ENCODE measurements around the gene CFAP46. TPM values are rescaled to one million over a fixed set of nuclear protein-coding genes. Genes with fewer than 3 reads are reported as not detected.

The CFAP46 gene
- total RNA-seq, 1 experiment from 2014 or later: 3.3 TPM

DNA sequence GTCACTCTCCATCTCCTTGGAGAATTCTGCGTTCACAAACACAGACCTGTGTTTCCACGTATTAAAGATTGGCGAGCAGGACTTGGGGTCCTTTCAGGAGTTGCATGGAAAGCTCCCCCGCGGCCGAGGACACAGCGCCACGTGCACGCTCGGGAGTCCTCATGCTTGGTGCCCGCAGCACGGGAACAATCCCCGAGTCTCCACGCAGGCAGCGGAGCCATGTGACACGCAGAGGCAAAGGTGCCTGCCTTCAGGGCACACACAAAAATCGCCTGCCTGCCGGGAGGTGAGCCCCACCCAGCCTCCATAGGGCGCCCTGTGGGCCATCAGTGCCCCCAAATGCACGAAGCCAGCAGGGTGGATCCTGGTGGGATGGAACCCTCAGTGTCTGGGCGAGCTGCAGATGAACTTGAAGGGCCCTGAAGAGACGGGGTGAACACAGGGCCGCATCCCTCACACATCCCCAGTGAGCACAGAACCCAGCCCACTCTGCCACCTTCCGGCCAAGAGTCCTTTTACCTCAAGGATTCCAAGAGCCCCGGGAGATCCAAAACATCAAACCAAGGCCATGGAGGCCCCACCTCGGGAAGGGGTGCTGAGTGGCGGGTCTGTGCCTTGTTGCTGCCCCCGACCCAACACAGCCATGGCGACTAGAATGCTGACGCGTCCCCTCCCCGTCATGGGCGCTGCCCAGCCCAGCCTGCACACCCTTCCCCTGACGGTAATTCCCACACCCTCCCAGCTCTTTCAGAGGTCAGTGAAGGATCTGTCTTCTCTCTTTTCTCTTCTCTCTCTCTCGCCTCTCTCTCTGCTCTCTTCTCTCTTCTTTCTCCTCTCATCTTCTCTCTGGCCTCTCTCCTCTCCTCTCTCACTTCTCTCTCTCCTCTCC lies 55.9 kb downstream of the CFAP46 start (continued):
- no peak for TF ChIP-seq KAT7 (CRISPR knock-in tag; IDR thresholded peaks at IDR 0.05; ENCODE audit: borderline replicate concordance)
- TF ChIP-seq CBFB (CRISPR knock-in tag; IDR thresholded peaks at IDR 0.05; ENCODE audit: low read depth): no peak

- Mint-ChIP-seq H3K4me3 (no peak overlapping the region), H3K4me1 (peaks cover 12% of the 10 kb centered on the region), H3K36me3 (no peaks in the 10 kb centered on the region), H3K9me3 (no peaks in the 10 kb centered on the region), H3K27ac (no peak overlapping the region), H3K27me3 (ENCODE audit: low read depth) (no peaks in the 10 kb centered on the region; the same call in 1 of the 2 replicates)
- ChIA-PET CTCF (interaction anchor here (1.0 to 2.1 kb wide), 2 partner anchors 24 to 47 kb away, joined by 3 to 4 read pairs; no protein-coding TSS in a partner anchor), POLR2A (no interaction called here)
- DNase-seq (ENCODE audit: low spot score) (peak; percentile 9), ATAC-seq (no peak)
- TF ChIP-seq, protein P1, sequence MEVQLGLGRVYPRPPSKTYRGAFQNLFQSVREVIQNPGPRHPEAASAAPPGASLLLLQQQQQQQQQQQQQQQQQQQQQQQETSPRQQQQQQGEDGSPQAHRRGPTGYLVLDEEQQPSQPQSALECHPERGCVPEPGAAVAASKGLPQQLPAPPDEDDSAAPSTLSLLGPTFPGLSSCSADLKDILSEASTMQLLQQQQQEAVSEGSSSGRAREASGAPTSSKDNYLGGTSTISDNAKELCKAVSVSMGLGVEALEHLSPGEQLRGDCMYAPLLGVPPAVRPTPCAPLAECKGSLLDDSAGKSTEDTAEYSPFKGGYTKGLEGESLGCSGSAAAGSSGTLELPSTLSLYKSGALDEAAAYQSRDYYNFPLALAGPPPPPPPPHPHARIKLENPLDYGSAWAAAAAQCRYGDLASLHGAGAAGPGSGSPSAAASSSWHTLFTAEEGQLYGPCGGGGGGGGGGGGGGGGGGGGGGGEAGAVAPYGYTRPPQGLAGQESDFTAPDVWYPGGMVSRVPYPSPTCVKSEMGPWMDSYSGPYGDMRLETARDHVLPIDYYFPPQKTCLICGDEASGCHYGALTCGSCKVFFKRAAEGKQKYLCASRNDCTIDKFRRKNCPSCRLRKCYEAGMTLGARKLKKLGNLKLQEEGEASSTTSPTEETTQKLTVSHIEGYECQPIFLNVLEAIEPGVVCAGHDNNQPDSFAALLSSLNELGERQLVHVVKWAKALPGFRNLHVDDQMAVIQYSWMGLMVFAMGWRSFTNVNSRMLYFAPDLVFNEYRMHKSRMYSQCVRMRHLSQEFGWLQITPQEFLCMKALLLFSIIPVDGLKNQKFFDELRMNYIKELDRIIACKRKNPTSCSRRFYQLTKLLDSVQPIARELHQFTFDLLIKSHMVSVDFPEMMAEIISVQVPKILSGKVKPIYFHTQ (CRISPR knock-in tag; IDR thresholded peaks at IDR 0.05): no peak
- TF ChIP-seq ZNF263 (CRISPR knock-in tag; IDR thresholded peaks at IDR 0.05; ENCODE audit: low read depth): peak; percentile 99
- no peak for TF ChIP-seq NFE2L1 (CRISPR knock-in tag; IDR thresholded peaks at IDR 0.05)
Observed at GRCh38 chr10:132885451-132886210, 56.7 kb downstream of the CFAP46 start.

GRCh38 chr10:132884691-132885271 lies 57.6 kb downstream of the CFAP46 start:
- no peaks in the 10 kb centered on the region for H3K9me3 Mint-ChIP-seq
- H3K36me3 Mint-ChIP-seq: no peaks in the 10 kb centered on the region
- peaks cover 4% of the 10 kb centered on the region for H3K4me1 Mint-ChIP-seq
- H3K27me3 Mint-ChIP-seq (ENCODE audit: low read depth): no peaks in the 10 kb centered on the region; the same call in 1 of the 2 replicates
- CTCF ChIA-PET: interaction anchor here (2.1 kb wide), 1 partner anchor 47 kb away, joined by 4 read pairs; no protein-coding TSS in a partner anchor
- ATAC-seq: no peak
- no peak overlapping the region for H3K4me3 Mint-ChIP-seq
- H3K27ac Mint-ChIP-seq: no peak overlapping the region
- DNase-seq (ENCODE audit: low spot score): peak; percentile 7
- POLR2A ChIA-PET: no interaction called here
- TF ChIP-seq ZNF281 (CRISPR knock-in tag; IDR thresholded peaks at IDR 0.05) (no peak), MYBL2 (CRISPR knock-in tag; IDR thresholded peaks at IDR 0.05) (no peak), NFATC4 (CRISPR knock-in tag; IDR thresholded peaks at IDR 0.05) (no peak), ZNF396 (CRISPR knock-in tag; IDR thresholded peaks at IDR 0.05; ENCODE audit: borderline replicate concordance) (no peak), SMAD4 (CRISPR knock-in tag; IDR thresholded peaks at IDR 0.05) (no peak), FOXK1 (CRISPR knock-in tag; IDR thresholded peaks at IDR 0.05) (no peak), SMAD3 (CRISPR knock-in tag; IDR thresholded peaks at IDR 0.05; ENCODE audit: borderline replicate concordance) (no peak), ZNF263 (CRISPR knock-in tag; IDR thresholded peaks at IDR 0.05; ENCODE audit: low read depth) (no peak), ETV6 (CRISPR knock-in tag; IDR thresholded peaks at IDR 0.05) (no peak), GRHL2 (CRISPR knock-in tag; IDR thresholded peaks at IDR 0.05; ENCODE audit: insufficient replicate concordance, severe bottlenecking) (no peak), NR1H2 (CRISPR knock-in tag; IDR thresholded peaks at IDR 0.05) (no peak), ATF3 (CRISPR knock-in tag; conservative IDR thresholded peaks at IDR 0.05) (no peak), HMGA2 (CRISPR knock-in tag; IDR thresholded peaks at IDR 0.05) (no peak), ZBTB43 (CRISPR knock-in tag; IDR thresholded peaks at IDR 0.05) (no peak)
- TF ChIP-seq, protein P2, sequence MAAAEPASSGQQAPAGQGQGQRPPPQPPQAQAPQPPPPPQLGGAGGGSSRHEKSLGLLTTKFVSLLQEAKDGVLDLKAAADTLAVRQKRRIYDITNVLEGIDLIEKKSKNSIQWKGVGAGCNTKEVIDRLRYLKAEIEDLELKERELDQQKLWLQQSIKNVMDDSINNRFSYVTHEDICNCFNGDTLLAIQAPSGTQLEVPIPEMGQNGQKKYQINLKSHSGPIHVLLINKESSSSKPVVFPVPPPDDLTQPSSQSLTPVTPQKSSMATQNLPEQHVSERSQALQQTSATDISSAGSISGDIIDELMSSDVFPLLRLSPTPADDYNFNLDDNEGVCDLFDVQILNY (CRISPR knock-in tag; IDR thresholded peaks at IDR 0.05): no peak
- TF ChIP-seq, protein P3, sequence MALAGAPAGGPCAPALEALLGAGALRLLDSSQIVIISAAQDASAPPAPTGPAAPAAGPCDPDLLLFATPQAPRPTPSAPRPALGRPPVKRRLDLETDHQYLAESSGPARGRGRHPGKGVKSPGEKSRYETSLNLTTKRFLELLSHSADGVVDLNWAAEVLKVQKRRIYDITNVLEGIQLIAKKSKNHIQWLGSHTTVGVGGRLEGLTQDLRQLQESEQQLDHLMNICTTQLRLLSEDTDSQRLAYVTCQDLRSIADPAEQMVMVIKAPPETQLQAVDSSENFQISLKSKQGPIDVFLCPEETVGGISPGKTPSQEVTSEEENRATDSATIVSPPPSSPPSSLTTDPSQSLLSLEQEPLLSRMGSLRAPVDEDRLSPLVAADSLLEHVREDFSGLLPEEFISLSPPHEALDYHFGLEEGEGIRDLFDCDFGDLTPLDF (CRISPR knock-in tag; IDR thresholded peaks at IDR 0.05): no peak
- TF ChIP-seq, protein P4, sequence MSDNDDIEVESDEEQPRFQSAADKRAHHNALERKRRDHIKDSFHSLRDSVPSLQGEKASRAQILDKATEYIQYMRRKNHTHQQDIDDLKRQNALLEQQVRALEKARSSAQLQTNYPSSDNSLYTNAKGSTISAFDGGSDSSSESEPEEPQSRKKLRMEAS (CRISPR knock-in tag; IDR thresholded peaks at IDR 0.05): no peak
